K562 (cell line): Measurements from ENCODE around the gene RNU1-2. TPM values are rescaled to one million over a fixed set of nuclear protein-coding genes. Genes with fewer than 3 reads are reported as not detected.

Experiments
- HNRNPUL1 ChIP-seq: fragments of 200-400 bp; formaldehyde crosslinking; IDR thresholded peaks from 2 replicates; pipeline ENCODE4 v1.6.1; 2017; ENCODE audit warnings: low read length
- KLF13 ChIP-seq: fragments of 450-650 bp; IDR thresholded peaks from 2 replicates; pipeline ENCODE4 v1.6.1; 2016; ENCODE audit warnings: missing genetic modification characterization, low read depth, mild to moderate bottlenecking, missing compliant biosample characterization, moderate library complexity, borderline replicate concordance
- POU5F1 ChIP-seq: fragments of 150-350 bp; IDR thresholded peaks from 2 replicates; pipeline ENCODE4 v1.6.1; 2014; ENCODE audit warnings: borderline replicate concordance, low read length, low read depth, mild to moderate bottlenecking; ENCODE audit not compliant: partially characterized antibody
- RBM39 ChIP-seq: fragments of 200-400 bp; formaldehyde crosslinking; optimal IDR thresholded peaks from 2 replicates; pipeline ENCODE3; 2018; ENCODE audit warnings: low read depth, low read length
- polyA plus RNA-seq, 8 experiments: library from polyadenylated mRNA; depleted of rRNA in 4 of 8; stranded (reverse) in 5 of 8; unstranded in 3 of 8; fragments of >200 nt; fragmentation: Nextera tagmentation in 2 of 8; fragmentation: Illumina TruSeq in 1 of 8; extraction: Ambion mirVana in 2 of 8; extraction: Trizol in 1 of 8; gene quantifications; 2 replicates each; pipeline versions ENCODE4 v1.2.1 to v1.2.3, GENCODE V29; 2011 to 2014; ENCODE audit warnings: inconsistent platforms in 1 of 8, missing spikeins in 1 of 8
- total RNA-seq, 7 experiments: library from RNA; depleted of rRNA in 6 of 7; stranded (reverse); fragments of >200 nt in 6 of 7; fragmentation: Illumina TruSeq in 2 of 7; extraction: Trizol in 2 of 7; gene quantifications; 2 replicates each; pipeline versions ENCODE4 v1.2.1 to v1.2.3, GENCODE V29; 2011 to 2021; ENCODE audit warnings: low replicate concordance in 1 of 7
- TF ChIP-seq, protein P1 (sequence below): fragments of 450-650 bp; IDR thresholded peaks from 2 replicates; pipeline ENCODE4 v1.6.1; 2016; ENCODE audit warnings: low read depth
- TF ChIP-seq, protein P2 (sequence below): sonication (generic); formaldehyde crosslinking; IDR thresholded peaks from 2 replicates; pipeline ENCODE4 v1.8.1; 2023; ENCODE audit warnings: mild to moderate bottlenecking, missing genetic modification reagents
- TF ChIP-seq, protein P3 (sequence below): fragments of 250-450 bp; sonication (Bioruptor Pico); IDR thresholded peaks from 2 replicates; pipeline ENCODE4 v1.8.0; 2022; ENCODE audit warnings: inconsistent platforms, mild to moderate bottlenecking, moderate library complexity, borderline replicate concordance
- TF ChIP-seq, protein P4 (sequence below): sonication (generic); formaldehyde crosslinking; IDR thresholded peaks from 2 replicates; pipeline ENCODE4 v1.8.1; 2023; ENCODE audit warnings: missing genetic modification reagents, mild to moderate bottlenecking, borderline replicate concordance

The RNU1-2 gene
- total and polyA plus RNA-seq, 9 of the 15 experiments (the other 6 are each of a cell fraction or from before 2014, with no cell fraction given), result under 0.01 to 32,823 (median 2,538) TPM; not detected in 4

DNA sequence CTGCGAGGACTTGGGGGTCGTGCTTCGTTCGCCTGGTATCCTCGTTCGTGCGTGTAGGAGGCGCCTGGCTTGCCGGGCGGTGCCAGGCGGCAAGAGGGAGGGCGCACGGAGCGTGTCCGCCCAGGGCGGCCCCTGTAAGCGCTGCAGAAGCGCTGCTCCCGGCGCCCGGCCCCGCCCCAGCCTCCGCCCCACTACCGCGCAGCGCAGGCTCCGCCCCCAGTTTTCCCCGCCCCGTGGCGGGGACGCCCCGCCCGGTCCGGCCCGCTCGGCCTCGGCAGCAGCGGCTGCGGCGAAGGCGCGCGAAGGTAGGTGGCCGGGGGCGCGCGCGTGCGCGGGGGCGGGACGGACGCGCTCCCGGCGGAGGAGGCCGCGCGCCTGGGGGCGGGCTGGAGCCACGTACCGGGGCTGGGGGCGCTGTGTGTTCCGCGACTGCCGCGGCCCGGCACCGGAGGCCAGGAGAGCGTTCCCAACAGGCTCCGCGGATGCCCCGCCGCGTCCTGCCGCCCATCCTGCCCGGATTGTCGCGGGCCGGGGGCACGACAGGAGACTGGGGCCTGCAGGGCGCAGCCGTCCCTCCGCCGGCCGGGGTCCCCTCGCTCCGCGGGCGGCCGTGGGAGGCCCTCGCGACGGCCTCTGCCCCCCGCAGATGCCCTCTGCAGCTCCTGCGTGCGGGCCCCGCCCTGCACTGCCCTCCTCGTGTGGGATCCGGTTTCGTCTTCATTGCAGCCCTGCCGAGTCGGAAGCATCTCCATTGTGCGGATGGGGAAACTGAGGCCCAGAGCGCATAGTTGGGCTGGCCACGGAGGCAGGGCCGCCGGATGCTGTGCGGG, 18.3 kb downstream of the RNU1-2 start (continued):
- TF ChIP-seq, protein P1, sequence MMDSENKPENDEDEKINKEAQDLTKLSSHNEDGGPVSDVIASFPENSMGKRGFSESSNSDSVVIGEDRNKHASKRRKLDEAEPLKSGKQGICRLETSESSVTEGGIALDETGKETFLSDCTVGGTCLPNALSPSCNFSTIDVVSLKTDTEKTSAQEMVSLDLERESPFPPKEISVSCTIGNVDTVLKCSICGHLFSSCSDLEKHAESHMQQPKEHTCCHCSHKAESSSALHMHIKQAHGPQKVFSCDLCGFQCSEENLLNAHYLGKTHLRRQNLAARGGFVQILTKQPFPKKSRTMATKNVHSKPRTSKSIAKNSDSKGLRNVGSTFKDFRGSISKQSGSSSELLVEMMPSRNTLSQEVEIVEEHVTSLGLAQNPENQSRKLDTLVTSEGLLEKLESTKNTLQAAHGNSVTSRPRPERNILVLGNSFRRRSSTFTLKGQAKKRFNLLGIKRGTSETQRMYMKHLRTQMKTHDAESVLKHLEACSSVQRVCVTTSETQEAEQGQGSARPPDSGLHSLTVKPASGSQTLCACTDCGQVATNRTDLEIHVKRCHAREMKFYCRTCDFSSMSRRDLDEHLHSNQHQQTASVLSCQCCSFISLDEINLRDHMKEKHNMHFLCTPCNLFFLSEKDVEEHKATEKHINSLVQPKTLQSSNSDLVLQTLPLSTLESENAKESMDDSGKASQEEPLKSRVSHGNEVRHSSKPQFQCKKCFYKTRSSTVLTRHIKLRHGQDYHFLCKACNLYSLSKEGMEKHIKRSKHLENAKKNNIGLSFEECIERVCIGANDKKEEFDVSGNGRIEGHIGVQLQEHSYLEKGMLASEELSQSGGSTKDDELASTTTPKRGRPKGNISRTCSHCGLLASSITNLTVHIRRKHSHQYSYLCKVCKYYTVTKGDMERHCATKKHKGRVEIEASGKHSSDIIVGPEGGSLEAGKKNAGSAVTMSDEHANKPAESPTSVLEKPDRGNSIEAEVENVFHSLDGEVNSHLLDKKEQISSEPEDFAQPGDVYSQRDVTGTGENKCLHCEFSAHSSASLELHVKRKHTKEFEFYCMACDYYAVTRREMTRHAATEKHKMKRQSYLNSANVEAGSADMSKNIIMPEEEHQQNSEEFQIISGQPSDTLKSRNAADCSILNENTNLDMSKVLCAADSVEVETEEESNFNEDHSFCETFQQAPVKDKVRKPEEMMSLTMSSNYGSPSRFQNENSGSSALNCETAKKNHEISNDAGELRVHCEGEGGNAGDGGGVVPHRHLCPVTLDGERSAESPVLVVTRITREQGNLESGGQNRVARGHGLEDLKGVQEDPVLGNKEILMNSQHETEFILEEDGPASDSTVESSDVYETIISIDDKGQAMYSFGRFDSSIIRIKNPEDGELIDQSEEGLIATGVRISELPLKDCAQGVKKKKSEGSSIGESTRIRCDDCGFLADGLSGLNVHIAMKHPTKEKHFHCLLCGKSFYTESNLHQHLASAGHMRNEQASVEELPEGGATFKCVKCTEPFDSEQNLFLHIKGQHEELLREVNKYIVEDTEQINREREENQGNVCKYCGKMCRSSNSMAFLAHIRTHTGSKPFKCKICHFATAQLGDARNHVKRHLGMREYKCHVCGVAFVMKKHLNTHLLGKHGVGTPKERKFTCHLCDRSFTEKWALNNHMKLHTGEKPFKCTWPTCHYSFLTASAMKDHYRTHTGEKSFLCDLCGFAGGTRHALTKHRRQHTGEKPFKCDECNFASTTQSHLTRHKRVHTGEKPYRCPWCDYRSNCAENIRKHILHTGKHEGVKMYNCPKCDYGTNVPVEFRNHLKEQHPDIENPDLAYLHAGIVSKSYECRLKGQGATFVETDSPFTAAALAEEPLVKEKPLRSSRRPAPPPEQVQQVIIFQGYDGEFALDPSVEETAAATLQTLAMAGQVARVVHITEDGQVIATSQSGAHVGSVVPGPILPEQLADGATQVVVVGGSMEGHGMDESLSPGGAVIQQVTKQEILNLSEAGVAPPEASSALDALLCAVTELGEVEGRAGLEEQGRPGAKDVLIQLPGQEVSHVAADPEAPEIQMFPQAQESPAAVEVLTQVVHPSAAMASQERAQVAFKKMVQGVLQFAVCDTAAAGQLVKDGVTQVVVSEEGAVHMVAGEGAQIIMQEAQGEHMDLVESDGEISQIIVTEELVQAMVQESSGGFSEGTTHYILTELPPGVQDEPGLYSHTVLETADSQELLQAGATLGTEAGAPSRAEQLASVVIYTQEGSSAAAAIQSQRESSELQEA, result no peak
- TF ChIP-seq POU5F1 (no peak), KLF13 (tag) (0 out of 2 replicates have a peak, but pooled peaks have one; percentile 31), HNRNPUL1 (no peak), RBM39 (no peak)
- TF ChIP-seq, protein P2, sequence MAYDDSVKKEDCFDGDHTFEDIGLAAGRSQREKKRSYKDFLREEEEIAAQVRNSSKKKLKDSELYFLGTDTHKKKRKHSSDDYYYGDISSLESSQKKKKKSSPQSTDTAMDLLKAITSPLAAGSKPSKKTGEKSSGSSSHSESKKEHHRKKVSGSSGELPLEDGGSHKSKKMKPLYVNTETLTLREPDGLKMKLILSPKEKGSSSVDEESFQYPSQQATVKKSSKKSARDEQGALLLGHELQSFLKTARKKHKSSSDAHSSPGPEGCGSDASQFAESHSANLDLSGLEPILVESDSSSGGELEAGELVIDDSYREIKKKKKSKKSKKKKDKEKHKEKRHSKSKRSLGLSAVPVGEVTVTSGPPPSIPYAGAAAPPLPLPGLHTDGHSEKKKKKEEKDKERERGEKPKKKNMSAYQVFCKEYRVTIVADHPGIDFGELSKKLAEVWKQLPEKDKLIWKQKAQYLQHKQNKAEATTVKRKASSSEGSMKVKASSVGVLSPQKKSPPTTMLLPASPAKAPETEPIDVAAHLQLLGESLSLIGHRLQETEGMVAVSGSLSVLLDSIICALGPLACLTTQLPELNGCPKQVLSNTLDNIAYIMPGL, result peak; percentile 62; the same call in 1 of the 2 replicates
- TF ChIP-seq, protein P3, sequence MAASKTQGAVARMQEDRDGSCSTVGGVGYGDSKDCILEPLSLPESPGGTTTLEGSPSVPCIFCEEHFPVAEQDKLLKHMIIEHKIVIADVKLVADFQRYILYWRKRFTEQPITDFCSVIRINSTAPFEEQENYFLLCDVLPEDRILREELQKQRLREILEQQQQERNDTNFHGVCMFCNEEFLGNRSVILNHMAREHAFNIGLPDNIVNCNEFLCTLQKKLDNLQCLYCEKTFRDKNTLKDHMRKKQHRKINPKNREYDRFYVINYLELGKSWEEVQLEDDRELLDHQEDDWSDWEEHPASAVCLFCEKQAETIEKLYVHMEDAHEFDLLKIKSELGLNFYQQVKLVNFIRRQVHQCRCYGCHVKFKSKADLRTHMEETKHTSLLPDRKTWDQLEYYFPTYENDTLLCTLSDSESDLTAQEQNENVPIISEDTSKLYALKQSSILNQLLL, result no peak
- TF ChIP-seq, protein P4, sequence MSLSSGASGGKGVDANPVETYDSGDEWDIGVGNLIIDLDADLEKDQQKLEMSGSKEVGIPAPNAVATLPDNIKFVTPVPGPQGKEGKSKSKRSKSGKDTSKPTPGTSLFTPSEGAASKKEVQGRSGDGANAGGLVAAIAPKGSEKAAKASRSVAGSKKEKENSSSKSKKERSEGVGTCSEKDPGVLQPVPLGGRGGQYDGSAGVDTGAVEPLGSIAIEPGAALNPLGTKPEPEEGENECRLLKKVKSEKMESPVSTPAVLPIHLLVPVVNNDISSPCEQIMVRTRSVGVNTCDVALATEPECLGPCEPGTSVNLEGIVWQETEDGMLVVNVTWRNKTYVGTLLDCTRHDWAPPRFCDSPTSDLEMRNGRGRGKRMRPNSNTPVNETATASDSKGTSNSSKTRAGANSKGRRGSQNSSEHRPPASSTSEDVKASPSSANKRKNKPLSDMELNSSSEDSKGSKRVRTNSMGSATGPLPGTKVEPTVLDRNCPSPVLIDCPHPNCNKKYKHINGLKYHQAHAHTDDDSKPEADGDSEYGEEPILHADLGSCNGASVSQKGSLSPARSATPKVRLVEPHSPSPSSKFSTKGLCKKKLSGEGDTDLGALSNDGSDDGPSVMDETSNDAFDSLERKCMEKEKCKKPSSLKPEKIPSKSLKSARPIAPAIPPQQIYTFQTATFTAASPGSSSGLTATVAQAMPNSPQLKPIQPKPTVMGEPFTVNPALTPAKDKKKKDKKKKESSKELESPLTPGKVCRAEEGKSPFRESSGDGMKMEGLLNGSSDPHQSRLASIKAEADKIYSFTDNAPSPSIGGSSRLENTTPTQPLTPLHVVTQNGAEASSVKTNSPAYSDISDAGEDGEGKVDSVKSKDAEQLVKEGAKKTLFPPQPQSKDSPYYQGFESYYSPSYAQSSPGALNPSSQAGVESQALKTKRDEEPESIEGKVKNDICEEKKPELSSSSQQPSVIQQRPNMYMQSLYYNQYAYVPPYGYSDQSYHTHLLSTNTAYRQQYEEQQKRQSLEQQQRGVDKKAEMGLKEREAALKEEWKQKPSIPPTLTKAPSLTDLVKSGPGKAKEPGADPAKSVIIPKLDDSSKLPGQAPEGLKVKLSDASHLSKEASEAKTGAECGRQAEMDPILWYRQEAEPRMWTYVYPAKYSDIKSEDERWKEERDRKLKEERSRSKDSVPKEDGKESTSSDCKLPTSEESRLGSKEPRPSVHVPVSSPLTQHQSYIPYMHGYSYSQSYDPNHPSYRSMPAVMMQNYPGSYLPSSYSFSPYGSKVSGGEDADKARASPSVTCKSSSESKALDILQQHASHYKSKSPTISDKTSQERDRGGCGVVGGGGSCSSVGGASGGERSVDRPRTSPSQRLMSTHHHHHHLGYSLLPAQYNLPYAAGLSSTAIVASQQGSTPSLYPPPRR (CRISPR knock-in tag), result no peak
